DOHH2 (cell line): ENCODE data around the gene SIRT5.

Experiments
- H3F3A ChIP-seq: fragments of 200-600 bp; sonication (generic), shearing (Covaris generic); 2 replicates; pipeline ENCODE4 v1.6.0; 2016; ENCODE audit warnings: antibody characterized with exemption, mild to moderate bottlenecking; ENCODE audit not compliant: control insufficient read depth, insufficient read depth
- H3K27ac ChIP-seq: fragments of 200-600 bp; sonication (generic); 2 replicates; pipeline ENCODE4 v1.5.1; 2014; ENCODE audit warnings: low read depth, mild to moderate bottlenecking, low read length, moderate library complexity
- H3K27me3 ChIP-seq: fragments of 200-600 bp; sonication (generic); 2 replicates; pipeline ENCODE4 v1.6.1; 2014; ENCODE audit warnings: mild to moderate bottlenecking, low read length, mixed read lengths; ENCODE audit not compliant: control insufficient read depth
- H3K36me3 ChIP-seq: fragments of 200-600 bp; sonication (generic); 2 replicates; pipeline ENCODE4 v1.6.1; 2014; ENCODE audit warnings: mild to moderate bottlenecking, low read length, moderate library complexity, mixed read lengths; ENCODE audit not compliant: control insufficient read depth
- H3K4me1 ChIP-seq: fragments of 200-600 bp; sonication (generic); 2 replicates; pipeline ENCODE4 v1.6.1; 2014; ENCODE audit warnings: mild to moderate bottlenecking, low read length, mixed read lengths; ENCODE audit not compliant: control insufficient read depth
- H3K4me2 ChIP-seq: fragments of 200-600 bp; sonication (generic); 2 replicates; pipeline ENCODE4 v1.6.0; 2014; ENCODE audit warnings: mild to moderate bottlenecking, low read length, moderate library complexity
- H3K4me3 ChIP-seq: fragments of 200-600 bp; sonication (generic); 2 replicates; pipeline ENCODE4 v1.5.1; 2014; ENCODE audit warnings: mild to moderate bottlenecking, low read length, mixed read lengths
- H3K79me2 ChIP-seq: fragments of 200-600 bp; sonication (generic); 2 replicates; pipeline ENCODE4 v1.6.1; 2014; ENCODE audit warnings: mild to moderate bottlenecking, low read length, mixed read lengths; ENCODE audit not compliant: control insufficient read depth
- H3K9me2 ChIP-seq: fragments of 200-600 bp; sonication (generic); replicated peaks from 2 replicates; pipeline ENCODE4 v1.6.1; 2014; ENCODE audit warnings: mild to moderate bottlenecking, low read length, mixed read lengths; ENCODE audit not compliant: control insufficient read depth
- H3K9me3 ChIP-seq: fragments of 200-600 bp; sonication (generic); 2 replicates; pipeline ENCODE4 v1.6.1; 2014; ENCODE audit warnings: antibody characterized with exemption, low read length, mixed read lengths; ENCODE audit not compliant: control insufficient read depth, insufficient read depth
- H4K20me1 ChIP-seq: fragments of 200-600 bp; sonication (generic); 2 replicates; pipeline ENCODE4 v1.6.0; 2014; ENCODE audit warnings: low read depth, mild to moderate bottlenecking, antibody characterized with exemption, low read length, moderate library complexity; ENCODE audit not compliant: control insufficient read depth, insufficient read depth
- EZH2phosphoT487 ChIP-seq: fragments of 200-600 bp; sonication (generic); IDR thresholded peaks from 2 replicates; pipeline ENCODE4 v1.6.1; 2017; ENCODE audit warnings: borderline replicate concordance, mild to moderate bottlenecking, antibody characterized with exemption, low read length, moderate library complexity, mixed read lengths
- TF ChIP-seq, protein P1 (sequence below): fragments of 200-600 bp; sonication (generic); IDR thresholded peaks from one replicate; pipeline ENCODE4 v1.5.1; 2014; ENCODE audit warnings: antibody characterized with exemption, mild to moderate bottlenecking, low read depth, low read length; ENCODE audit not compliant: poor library complexity, severe bottlenecking

SIRT5 gene

DNA sequence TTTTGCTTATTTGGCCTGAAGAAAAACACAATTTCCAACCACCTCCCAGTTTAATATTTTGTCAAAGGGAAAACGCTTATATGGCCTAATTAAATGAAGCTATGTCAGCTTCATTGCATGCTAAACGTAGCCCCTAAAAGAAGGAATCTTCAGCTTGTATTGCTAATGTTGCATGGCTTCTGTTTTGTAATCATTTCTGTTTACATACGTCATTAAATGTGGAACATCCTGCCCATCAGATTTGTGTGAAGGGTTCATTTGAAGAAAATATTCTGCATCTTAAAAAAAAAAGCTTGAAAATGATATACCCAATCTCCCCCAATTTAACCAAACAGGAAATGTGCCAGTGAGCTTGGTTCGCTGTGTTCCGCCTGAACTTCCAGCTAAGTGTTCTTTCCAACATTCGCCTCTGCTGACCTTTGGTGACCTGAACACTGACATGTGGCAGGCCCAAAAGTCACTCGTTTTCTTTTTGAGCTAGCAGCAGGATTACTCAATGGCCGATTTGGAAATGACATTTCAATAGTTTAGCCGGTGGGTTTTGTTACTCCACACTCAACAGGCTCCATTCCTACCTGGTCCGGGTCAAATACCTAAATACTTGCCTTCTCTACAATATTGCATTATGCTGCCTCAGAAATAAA is 12.7 kb upstream of the SIRT5 start:
- H3K36me3 ChIP-seq, result no peaks in the 10 kb centered on the region
- H3K27me3 ChIP-seq, result no peaks in the 10 kb centered on the region
- H4K20me1 ChIP-seq, result no peaks in the 10 kb centered on the region
- H3F3A ChIP-seq, result no peaks in the 10 kb centered on the region
- no peaks in the 10 kb centered on the region for H3K9me2 ChIP-seq
- no peaks in the 10 kb centered on the region for H3K79me2 ChIP-seq
- H3K9me3 ChIP-seq, result no peaks in the 10 kb centered on the region
- no peak for TF ChIP-seq EZH2phosphoT487
- TF ChIP-seq, protein P1, sequence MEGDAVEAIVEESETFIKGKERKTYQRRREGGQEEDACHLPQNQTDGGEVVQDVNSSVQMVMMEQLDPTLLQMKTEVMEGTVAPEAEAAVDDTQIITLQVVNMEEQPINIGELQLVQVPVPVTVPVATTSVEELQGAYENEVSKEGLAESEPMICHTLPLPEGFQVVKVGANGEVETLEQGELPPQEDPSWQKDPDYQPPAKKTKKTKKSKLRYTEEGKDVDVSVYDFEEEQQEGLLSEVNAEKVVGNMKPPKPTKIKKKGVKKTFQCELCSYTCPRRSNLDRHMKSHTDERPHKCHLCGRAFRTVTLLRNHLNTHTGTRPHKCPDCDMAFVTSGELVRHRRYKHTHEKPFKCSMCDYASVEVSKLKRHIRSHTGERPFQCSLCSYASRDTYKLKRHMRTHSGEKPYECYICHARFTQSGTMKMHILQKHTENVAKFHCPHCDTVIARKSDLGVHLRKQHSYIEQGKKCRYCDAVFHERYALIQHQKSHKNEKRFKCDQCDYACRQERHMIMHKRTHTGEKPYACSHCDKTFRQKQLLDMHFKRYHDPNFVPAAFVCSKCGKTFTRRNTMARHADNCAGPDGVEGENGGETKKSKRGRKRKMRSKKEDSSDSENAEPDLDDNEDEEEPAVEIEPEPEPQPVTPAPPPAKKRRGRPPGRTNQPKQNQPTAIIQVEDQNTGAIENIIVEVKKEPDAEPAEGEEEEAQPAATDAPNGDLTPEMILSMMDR, result no peak
- H3K4me1 ChIP-seq, result peaks cover 4% of the 10 kb centered on the region
- H3K27ac ChIP-seq, result no peak overlapping the region
- H3K4me2 ChIP-seq, result no peak overlapping the region
- H3K4me3 ChIP-seq, result no peak overlapping the region

DNA sequence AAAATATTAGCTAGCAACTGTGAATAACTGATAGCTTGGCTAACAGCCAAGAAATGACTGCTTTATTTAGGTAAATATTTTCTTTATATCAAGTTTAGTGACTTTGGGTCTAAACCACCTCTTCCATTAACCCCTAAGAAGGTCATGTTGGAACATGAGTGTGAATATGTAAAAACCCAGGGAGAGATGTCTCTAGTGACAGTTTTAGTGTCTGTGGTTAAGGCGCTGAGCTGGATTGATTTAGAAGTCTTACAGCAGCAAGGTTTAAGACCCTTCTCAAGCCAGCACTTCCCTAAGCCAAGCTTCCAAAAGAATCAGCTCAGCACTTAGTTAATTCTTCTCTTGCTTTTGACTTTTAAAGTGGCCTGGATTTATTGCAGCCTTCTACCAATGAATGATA is 11.4 kb upstream of the SIRT5 start:
- TF ChIP-seq, protein P1, result no peak
- TF ChIP-seq EZH2phosphoT487, result no peak
- no peaks in the 10 kb centered on the region for H3K36me3 ChIP-seq
- no peaks in the 10 kb centered on the region for H3K79me2 ChIP-seq
- peaks cover 4% of the 10 kb centered on the region for H3K4me1 ChIP-seq
- no peaks in the 10 kb centered on the region for H3F3A ChIP-seq
- no peaks in the 10 kb centered on the region for H3K9me2 ChIP-seq
- no peaks in the 10 kb centered on the region for H3K9me3 ChIP-seq
- H3K27me3 ChIP-seq, result no peaks in the 10 kb centered on the region
- H3K4me3 ChIP-seq, result no peak overlapping the region
- H3K4me2 ChIP-seq, result no peak overlapping the region
- no peaks in the 10 kb centered on the region for H4K20me1 ChIP-seq
- H3K27ac ChIP-seq, result no peak overlapping the region

DNA sequence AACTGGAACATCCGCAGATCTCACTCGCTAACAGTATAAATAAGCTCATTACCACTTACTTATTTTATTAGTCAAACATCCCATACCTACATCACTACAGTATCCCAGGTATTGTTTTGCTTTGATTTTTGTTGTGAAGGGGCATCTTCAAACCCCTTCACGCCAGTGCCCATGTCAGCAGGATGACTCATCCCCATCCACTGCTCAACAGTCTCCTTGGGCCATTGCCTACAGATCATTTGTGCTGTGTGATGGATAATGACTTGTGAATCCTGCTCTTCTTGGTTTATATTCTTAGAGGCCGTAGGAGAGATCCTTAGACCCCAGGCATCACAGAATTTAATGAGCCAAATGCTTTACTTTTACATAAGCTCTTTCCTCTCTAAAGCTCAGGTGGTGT is 8.5 kb upstream of the SIRT5 start:
- no peak overlapping the region for H3K4me3 ChIP-seq
- H3K4me2 ChIP-seq, result no peak overlapping the region
- H3K9me3 ChIP-seq, result no peaks in the 10 kb centered on the region
- H3K9me2 ChIP-seq, result no peaks in the 10 kb centered on the region
- no peaks in the 10 kb centered on the region for H3K36me3 ChIP-seq
- no peak overlapping the region for H3K27ac ChIP-seq
- H3K27me3 ChIP-seq, result peaks cover 6% of the 10 kb centered on the region; the same call in 1 of the 2 replicates
- TF ChIP-seq, protein P1, result no peak
- TF ChIP-seq EZH2phosphoT487, result no peak
- H4K20me1 ChIP-seq, result no peaks in the 10 kb centered on the region
- no peaks in the 10 kb centered on the region for H3F3A ChIP-seq
- H3K4me1 ChIP-seq, result no peaks in the 10 kb centered on the region
- H3K79me2 ChIP-seq, result no peaks in the 10 kb centered on the region
